Measurements from ENCODE around the gene UBN2. TPM values are rescaled to one million over a fixed set of nuclear protein-coding genes. Genes with fewer than 3 reads are reported as not detected.

UBN2 gene
- total and polyA plus RNA-seq, 2 donors from 2014 or later: 2.0 to 22.2 TPM

- Histone ChIP-seq H3K9me3 (ENCODE audit: control insufficient read depth in 2 of 3, insufficient read depth in 1 of 3, low read length in 3 of 3) (no peaks in the 10 kb centered on the region), H3K9ac (ENCODE audit: low read length in 3 of 3) (no peak overlapping the region), H3K36me3 (ENCODE audit: control insufficient read depth in 2 of 3, insufficient read depth in 3 of 3, low read length in 3 of 3) (peaks cover 2 to 17% (median 15%) of the 10 kb centered on the region in 3 donors), H3K27me3 (ENCODE audit: control insufficient read depth, insufficient read depth, low read length) (no peaks in the 10 kb centered on the region), H3K4me1 (ENCODE audit: control insufficient read depth in 2 of 3, insufficient read depth in 2 of 3, low read depth in 1 of 3, low read length in 3 of 3) (no peaks in the 10 kb centered on the region), H3K4me3 (ENCODE audit: low read length in 3 of 3) (no peak overlapping the region), H3K27ac (ENCODE audit: low read depth in 2 of 2, low read length in 2 of 2) (no peak overlapping the region)
- no peak for DNase-seq
- no peak for FAIRE-seq
- intact Hi-C loops (cut with DNase I): no loop called here
- TF ChIP-seq, protein P1, sequence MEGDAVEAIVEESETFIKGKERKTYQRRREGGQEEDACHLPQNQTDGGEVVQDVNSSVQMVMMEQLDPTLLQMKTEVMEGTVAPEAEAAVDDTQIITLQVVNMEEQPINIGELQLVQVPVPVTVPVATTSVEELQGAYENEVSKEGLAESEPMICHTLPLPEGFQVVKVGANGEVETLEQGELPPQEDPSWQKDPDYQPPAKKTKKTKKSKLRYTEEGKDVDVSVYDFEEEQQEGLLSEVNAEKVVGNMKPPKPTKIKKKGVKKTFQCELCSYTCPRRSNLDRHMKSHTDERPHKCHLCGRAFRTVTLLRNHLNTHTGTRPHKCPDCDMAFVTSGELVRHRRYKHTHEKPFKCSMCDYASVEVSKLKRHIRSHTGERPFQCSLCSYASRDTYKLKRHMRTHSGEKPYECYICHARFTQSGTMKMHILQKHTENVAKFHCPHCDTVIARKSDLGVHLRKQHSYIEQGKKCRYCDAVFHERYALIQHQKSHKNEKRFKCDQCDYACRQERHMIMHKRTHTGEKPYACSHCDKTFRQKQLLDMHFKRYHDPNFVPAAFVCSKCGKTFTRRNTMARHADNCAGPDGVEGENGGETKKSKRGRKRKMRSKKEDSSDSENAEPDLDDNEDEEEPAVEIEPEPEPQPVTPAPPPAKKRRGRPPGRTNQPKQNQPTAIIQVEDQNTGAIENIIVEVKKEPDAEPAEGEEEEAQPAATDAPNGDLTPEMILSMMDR (IDR thresholded peaks at IDR 0.05; ENCODE audit: borderline replicate concordance, extremely low read depth, insufficient read depth): no peak
These were observed 23.7 kb downstream of the UBN2 start for GRCh38 chr7:139254728-139255127.

DNA sequence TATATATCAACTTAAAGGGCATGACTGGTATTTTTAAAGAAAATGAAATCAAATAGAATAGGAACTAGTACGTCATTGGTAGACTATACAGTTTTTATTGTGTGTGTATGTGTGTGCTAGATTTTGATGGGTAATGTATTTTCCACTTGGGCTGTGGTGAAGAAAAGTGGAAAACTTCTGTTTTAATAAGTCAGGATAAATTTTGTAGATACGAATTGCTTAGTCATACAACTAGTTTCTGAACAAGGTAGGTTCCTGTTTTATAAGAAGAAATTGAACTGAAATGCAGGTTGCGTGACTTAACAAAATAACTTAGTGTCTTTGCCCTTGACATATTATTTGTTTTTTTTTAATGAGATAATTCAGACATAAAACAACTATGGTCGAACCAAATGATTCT is 24.3 kb downstream of the UBN2 start:
- intact Hi-C loops (cut with DNase I): no loop called here
- Histone ChIP-seq H3K9ac (ENCODE audit: low read length in 3 of 3) (no peak overlapping the region), H3K9me3 (ENCODE audit: control insufficient read depth in 2 of 3, insufficient read depth in 1 of 3, low read length in 3 of 3) (no peaks in the 10 kb centered on the region), H3K27ac (ENCODE audit: low read depth in 2 of 2, low read length in 2 of 2) (no peak overlapping the region), H3K27me3 (ENCODE audit: control insufficient read depth, insufficient read depth, low read length) (no peaks in the 10 kb centered on the region), H3K4me3 (ENCODE audit: low read length in 3 of 3) (no peak overlapping the region), H3K36me3 (ENCODE audit: control insufficient read depth in 2 of 3, insufficient read depth in 3 of 3, low read length in 3 of 3) (peaks cover 2 to 20% (median 14%) of the 10 kb centered on the region in 3 donors), H3K4me1 (ENCODE audit: control insufficient read depth in 2 of 3, insufficient read depth in 2 of 3, low read depth in 1 of 3, low read length in 3 of 3) (no peaks in the 10 kb centered on the region)
- DNase-seq: no peak
- FAIRE-seq: no peak
- TF ChIP-seq, protein P1 (IDR thresholded peaks at IDR 0.05; ENCODE audit: borderline replicate concordance, extremely low read depth, insufficient read depth): no peak

DNA sequence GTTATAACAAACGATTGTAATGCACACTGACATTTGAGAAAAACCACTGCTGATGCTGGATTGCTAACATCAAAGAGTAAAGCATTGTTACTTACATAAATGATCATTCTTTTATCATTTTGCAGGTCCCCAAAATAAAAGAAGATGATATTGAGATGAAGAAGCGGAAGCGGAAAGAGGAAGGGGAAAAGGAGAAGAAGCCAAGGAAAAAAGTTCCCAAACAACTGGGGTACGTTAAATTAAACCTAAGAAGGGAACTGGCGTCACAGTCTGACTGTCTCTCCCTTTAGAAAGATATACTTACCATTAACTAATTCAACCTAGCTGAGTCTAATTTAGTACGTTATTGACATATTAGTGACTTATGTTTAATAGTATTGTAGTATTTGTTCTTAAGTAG is 28.1 kb downstream of the UBN2 start:
- H3K27ac ChIP-seq (ENCODE audit: low read depth in 2 of 2, low read length in 2 of 2): no peak overlapping the region
- intact Hi-C loops (cut with DNase I): no loop called here
- no peak for DNase-seq
- no peak overlapping the region for H3K4me3 ChIP-seq (ENCODE audit: low read length in 3 of 3)
- H3K27me3 ChIP-seq (ENCODE audit: control insufficient read depth, insufficient read depth, low read length): no peaks in the 10 kb centered on the region
- H3K4me1 ChIP-seq (ENCODE audit: control insufficient read depth in 2 of 3, insufficient read depth in 2 of 3, low read depth in 1 of 3, low read length in 3 of 3): no peaks in the 10 kb centered on the region
- no peaks in the 10 kb centered on the region for H3K9me3 ChIP-seq (ENCODE audit: control insufficient read depth in 2 of 3, insufficient read depth in 1 of 3, low read length in 3 of 3)
- FAIRE-seq: no peak
- TF ChIP-seq, protein P1 (IDR thresholded peaks at IDR 0.05; ENCODE audit: borderline replicate concordance, extremely low read depth, insufficient read depth): no peak
- peaks cover 5 to 27% (median 16%) of the 10 kb centered on the region in 3 donors for H3K36me3 ChIP-seq (ENCODE audit: control insufficient read depth in 2 of 3, insufficient read depth in 3 of 3, low read length in 3 of 3)
- H3K9ac ChIP-seq (ENCODE audit: low read length in 3 of 3): no peak overlapping the region

- Histone ChIP-seq H3K36me3 (ENCODE audit: control insufficient read depth in 2 of 3, insufficient read depth in 3 of 3, low read length in 3 of 3) (peaks cover 10 to 38% (median 12%) of the 10 kb centered on the region in 3 donors), H3K9me3 (ENCODE audit: control insufficient read depth in 2 of 3, insufficient read depth in 1 of 3, low read length in 3 of 3) (no peaks in the 10 kb centered on the region), H3K4me1 (ENCODE audit: control insufficient read depth in 2 of 3, insufficient read depth in 2 of 3, low read depth in 1 of 3, low read length in 3 of 3) (no peaks in the 10 kb centered on the region), H3K4me3 (ENCODE audit: low read length in 3 of 3) (no peak overlapping the region), H3K27me3 (ENCODE audit: control insufficient read depth, insufficient read depth, low read length) (no peaks in the 10 kb centered on the region), H3K27ac (ENCODE audit: low read depth in 2 of 2, low read length in 2 of 2) (no peak overlapping the region), H3K9ac (ENCODE audit: low read length in 3 of 3) (no peak overlapping the region)
- FAIRE-seq (no peak), DNase-seq (no peak)
- TF ChIP-seq, protein P1 (IDR thresholded peaks at IDR 0.05; ENCODE audit: borderline replicate concordance, extremely low read depth, insufficient read depth): no peak
- intact Hi-C loops (cut with DNase I): no loop called here
These were observed 33.2 kb downstream of the UBN2 start for GRCh38 chr7:139264220-139264619.

Measured in kidney (tissue), 14 donors.